Measurements from ENCODE around the gene SMIM35.
A peak's percentile ranks its signal among the peaks of the same experiment; 100 is the strongest.

SMIM35 gene

GRCh38 chr11:117989351-117990102 is 97.2 kb downstream of the SMIM35 start:
- Histone ChIP-seq H3K9me3 (ENCODE audit: control insufficient read depth, insufficient read depth, low read depth, low read length) (no peaks in the 10 kb centered on the region), H3K4me3 (ENCODE audit: low read depth, low read length) (no peak overlapping the region), H3K36me3 (ENCODE audit: control insufficient read depth in 2 of 2, insufficient read depth in 1 of 2, low read length in 2 of 2) (no peaks in the 10 kb centered on the region), H3K27ac (ENCODE audit: extremely low read depth, low read depth, low read length) (no peak overlapping the region), H3K4me1 (ENCODE audit: control insufficient read depth, insufficient read depth, low read length) (no peaks in the 10 kb centered on the region)
- POLR2A ChIA-PET = no interaction called here
- TF ChIP-seq WT1 (tag by site-specific recombination; IDR thresholded peaks at IDR 0.05) = no peak
- CTCF ChIA-PET = no interaction called here

GRCh38 chr11:117986981-117987574 is 99.7 kb downstream of the SMIM35 start:
- no peak overlapping the region for H3K4me3 ChIP-seq (ENCODE audit: low read depth, low read length)
- no peaks in the 10 kb centered on the region for H3K9me3 ChIP-seq (ENCODE audit: control insufficient read depth, insufficient read depth, low read depth, low read length)
- ChIA-PET POLR2A (no interaction called here), CTCF (interaction anchor here (0.6 kb wide), 1 partner anchor 266 kb away, joined by 4 read pairs; no protein-coding TSS in a partner anchor)
- H3K27ac ChIP-seq (ENCODE audit: extremely low read depth, low read depth, low read length) = no peak overlapping the region
- H3K36me3 ChIP-seq (ENCODE audit: control insufficient read depth in 2 of 2, insufficient read depth in 1 of 2, low read length in 2 of 2) = no peaks in the 10 kb centered on the region
- H3K4me1 ChIP-seq (ENCODE audit: control insufficient read depth, insufficient read depth, low read length) = no peaks in the 10 kb centered on the region
- no peak for TF ChIP-seq ZNF16 (tag by site-specific recombination; IDR thresholded peaks at IDR 0.05; ENCODE audit: low read depth)
- 0 out of 2 replicates have a peak, but pooled peaks have one; percentile 3 for TF ChIP-seq SCRT2 (tag by site-specific recombination; IDR thresholded peaks at IDR 0.05)

GRCh38 chr11:117985953-117986887 is 100.5 kb downstream of the SMIM35 start, which contains the start of gene IL10RA:
Gene IL10RA (plus strand): TSS chr11:117986394. CDS start chr11:117986468, 74 bp downstream.
- CTCF ChIA-PET = interaction anchor here (0.6 kb wide), 1 partner anchor 35 kb away, joined by 4 read pairs; no protein-coding TSS in a partner anchor
- Histone ChIP-seq H3K9me3 (ENCODE audit: control insufficient read depth, insufficient read depth, low read depth, low read length) (no peaks in the 10 kb centered on the region), H3K4me3 (ENCODE audit: low read depth, low read length) (peak within 1 kb of the TSS; percentile 53), H3K36me3 (ENCODE audit: control insufficient read depth in 2 of 2, insufficient read depth in 1 of 2, low read length in 2 of 2) (no peaks in the 10 kb centered on the region), H3K4me1 (ENCODE audit: control insufficient read depth, insufficient read depth, low read length) (no peaks in the 10 kb centered on the region), H3K27ac (ENCODE audit: extremely low read depth, low read depth, low read length) (no peak within 1 kb of the TSS)
- POLR2A ChIA-PET = no interaction called here
- TF ChIP-seq ZNF629 (tag by site-specific recombination; IDR thresholded peaks at IDR 0.05) (peak; percentile 54), CTCF (tag by site-specific recombination; IDR thresholded peaks at IDR 0.05) (peak; percentile 35; the same call in 1 of the 2 replicates), GLIS1 (tag by site-specific recombination; IDR thresholded peaks at IDR 0.05) (0 out of 2 replicates have a peak, but pooled peaks have one; percentile 28), ZBTB26 (tag by site-specific recombination; optimal IDR thresholded peaks at IDR 0.05) (peak; percentile 89), ZBTB21 (tag by site-specific recombination; IDR thresholded peaks at IDR 0.05) (0 out of 2 replicates have a peak, but pooled peaks have one; percentile 16), ZFP69B (tag by site-specific recombination; IDR thresholded peaks at IDR 0.05) (peak; percentile 40; the same call in 1 of the 2 replicates), KLF9 (tag by site-specific recombination; IDR thresholded peaks at IDR 0.05; ENCODE audit: low read depth) (peak; percentile 71; the same call in 1 of the 2 replicates), ZNF610 (tag by site-specific recombination; IDR thresholded peaks at IDR 0.05; ENCODE audit: borderline replicate concordance) (peak; percentile 43; the same call in 1 of the 2 replicates), ZNF704 (tag by site-specific recombination; IDR thresholded peaks at IDR 0.05) (no peak), KLF16 (tag by site-specific recombination; IDR thresholded peaks at IDR 0.05) (peak; percentile 61; the same call in 1 of the 2 replicates), ZBTB20 (tag by site-specific recombination; IDR thresholded peaks at IDR 0.05) (peak; percentile 42; the same call in 1 of the 2 replicates), ZBTB17 (tag by site-specific recombination; IDR thresholded peaks at IDR 0.05) (no peak; the same call in 1 of the 2 replicates), ZNF580 (tag by site-specific recombination; IDR thresholded peaks at IDR 0.05) (no peak), GLIS2 (tag by site-specific recombination; IDR thresholded peaks at IDR 0.05) (peak; percentile 64), ATF2 (tag by site-specific recombination; IDR thresholded peaks at IDR 0.05; ENCODE audit: low read depth) (peak; percentile 60; the same call in 1 of the 2 replicates), ZNF335 (tag by site-specific recombination; conservative IDR thresholded peaks at IDR 0.05) (peak; percentile 68), ZNF677 (tag by site-specific recombination; IDR thresholded peaks at IDR 0.05) (no peak)
